Spleen (tissue), 11 donors: ENCODE data around the gene GUCA1A. TPM values are rescaled to one million over a fixed set of nuclear protein-coding genes. Genes with fewer than 3 reads are reported as not detected.

Experiments used
- DNase-seq: peaks from one replicate; pipeline ENCODE4 v3.0.0-alpha.2; 2020
- H3K27ac ChIP-seq, 8 donors: fragments of 200-600 bp; sonication (generic) in 7 of 8; 1 replicate in 4 of 8; 2 replicates in 4 of 8; pipeline versions ENCODE4 v1.5.0 to v1.8.0; 2016 to 2021; ENCODE audit warnings: inconsistent platforms in 4 of 8, mild to moderate bottlenecking in 4 of 8, moderate library complexity in 1 of 8
- H3K27me3 ChIP-seq, 7 donors: fragments of 200-600 bp; sonication (generic) in 6 of 7; replicated peaks in 1 of 7; 1 replicate in 4 of 7; 2 replicates in 3 of 7; pipeline versions ENCODE4 v1.5.0 to v1.8.0; 2016 to 2021; ENCODE audit warnings: inconsistent platforms in 3 of 7, mild to moderate bottlenecking in 1 of 7
- H3K36me3 ChIP-seq, 6 donors: fragments of 200-600 bp; sonication (generic) in 5 of 6; 1 replicate in 4 of 6; 2 replicates in 2 of 6; pipeline versions ENCODE4 v1.5.0 to v1.8.0; 2016 to 2021; ENCODE audit warnings: inconsistent platforms in 2 of 6
- H3K4me1 ChIP-seq, 6 donors: fragments of 200-600 bp; sonication (generic) in 5 of 6; 1 replicate in 3 of 6; 2 replicates in 3 of 6; pipeline versions ENCODE4 v1.5.0 to v1.8.0; 2016 to 2021; ENCODE audit warnings: inconsistent platforms in 3 of 6
- H3K4me3 ChIP-seq, 8 donors: fragments of 200-600 bp; sonication (generic) in 7 of 8; 1 replicate in 4 of 8; 2 replicates in 4 of 8; pipeline versions ENCODE4 v1.5.0 to v1.8.0; 2016 to 2021; ENCODE audit warnings: inconsistent platforms in 4 of 8, mild to moderate bottlenecking in 4 of 8, moderate library complexity in 2 of 8
- H3K9me3 ChIP-seq, 8 donors: fragments of 200-600 bp; sonication (generic) in 7 of 8; 1 replicate in 4 of 8; 2 replicates in 4 of 8; pipeline versions ENCODE4 v1.5.0 to v1.8.0; 2016 to 2021; ENCODE audit warnings: inconsistent platforms in 4 of 8
- CTCF ChIP-seq, 11 experiments: fragments of 200-600 bp in 7 of 11; fragments of 450-650 bp in 4 of 11; sonication (generic) in 4 of 11; IDR thresholded peaks in 8 of 11; conservative IDR thresholded peaks in 3 of 11; 1 replicate in 7 of 11; 2 replicates in 4 of 11; pipeline versions ENCODE4 v1.4.0 to v1.8.0; 2016 to 2021; ENCODE audit warnings: antibody characterized with exemption in 11 of 11, inconsistent platforms in 4 of 11, mild to moderate bottlenecking in 1 of 11
- POLR2A ChIP-seq, 3 donors: fragments of 450-650 bp; IDR thresholded peaks; one replicate each; pipeline ENCODE4 v1.5.1; 2017; ENCODE audit warnings: antibody characterized with exemption in 3 of 3, mild to moderate bottlenecking in 1 of 3
- POLR2AphosphoS5 ChIP-seq, 3 donors: sonication (generic); formaldehyde crosslinking; IDR thresholded peaks; one replicate each; pipeline ENCODE4 v1.5.1; 2017; ENCODE audit warnings: antibody characterized with exemption in 3 of 3
- WGBS, 5 donors: extraction: QIAGEN DNeasy Blood & Tissue Kit in 3 of 5; methylation state at CpG; one replicate each; pipeline versions ENCODE4 v1.1.5 to v1.1.7; 2013 to 2018; 5-methylcytosine and 5-hydroxymethylcytosine counted together
- intact Hi-C: fragments of 100-400 bp; cut with DNase I; formaldehyde crosslinking; loops from one replicate; pipeline ENCODE4 v1.15.0; 2023; ENCODE audit warnings: low total_unique reads
- polyA plus RNA-seq, 3 donors: library from polyadenylated mRNA; stranded (reverse); fragments of 200-250 nt; gene quantifications; one replicate each; pipeline ENCODE4 v1.2.1, GENCODE V29; 2013
- total RNA-seq, 7 donors: library from RNA; depleted of rRNA in 3 of 7; stranded (reverse); fragments of >200 nt in 3 of 7; fragmentation: NEBNext Ultra II Directional in 4 of 7; extraction: Animal tissue kit (Norgen Biotek cat#: 25700) in 4 of 7; gene quantifications; one replicate each; pipeline versions ENCODE4 v1.1.0 to v1.2.1, GENCODE V29; 2016 to 2021
- donor health status: healthy with polysubstance abuse.
- donor health status: DM: no; HTN: no; CAD: no; lungs with moderate emphysema.
- donor health status: DM: no; HTN: no; CAD: no.
- donor health status: Bipolar disorder and iron deficiency.
- donor health status: healthy.
- donor health status: DM: no; HTN: no; CAD: no.
- donor health status: DM: yes; HTN: yes; CAD: no.

GUCA1A gene
- total and polyA plus RNA-seq, 10 donors = 0.11 TPM; not detected in 9

DNA sequence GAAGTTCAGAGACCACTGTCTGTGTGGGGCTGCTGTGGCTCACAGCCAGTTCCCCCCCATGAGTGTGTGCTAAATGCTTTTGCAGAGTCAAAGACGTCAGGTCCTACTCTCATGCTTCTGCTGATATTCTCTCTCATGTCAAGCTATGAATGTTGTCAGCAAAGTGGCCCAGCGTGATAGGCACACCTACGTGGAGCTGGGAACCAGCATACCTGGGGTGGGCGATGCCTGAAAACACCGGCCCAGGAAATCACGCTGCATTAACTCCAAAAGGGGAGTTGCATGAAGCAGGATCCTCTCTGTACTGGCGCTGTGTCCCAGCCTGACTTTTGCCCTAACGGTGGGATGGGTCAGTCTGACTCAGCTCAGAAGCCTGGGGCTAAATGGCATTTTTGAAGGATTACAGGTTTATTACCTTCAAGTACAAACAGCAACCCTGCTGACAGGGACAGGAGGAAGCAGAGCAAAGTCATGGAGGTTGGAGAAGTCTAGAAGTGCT, 53.5 kb downstream of the GUCA1A start:
- H3K9me3 ChIP-seq = no peaks in the 10 kb centered on the region
- peaks cover 0 to 3% (median 0%) of the 10 kb centered on the region in 6 donors for H3K4me1 ChIP-seq
- H3K36me3 ChIP-seq = peaks cover 0 to 52% (median 9%) of the 10 kb centered on the region in 6 donors
- H3K4me3 ChIP-seq = no peak overlapping the region
- TF ChIP-seq CTCF (IDR thresholded peaks at IDR 0.05 in 8 of 11, conservative IDR thresholded peaks at IDR 0.05 in 3 of 11) (no peak), POLR2AphosphoS5 (IDR thresholded peaks at IDR 0.05) (no peak), POLR2A (IDR thresholded peaks at IDR 0.05) (no peak)
- intact Hi-C loops = no loop called here
- 83 to 96% (median 91%) methylated on average over 7 to 8 of the region's 8 CpGs for WGBS, 5 donors
- H3K27me3 ChIP-seq = no peaks in the 10 kb centered on the region
- DNase-seq = no peak
- H3K27ac ChIP-seq = no peak overlapping the region

DNA sequence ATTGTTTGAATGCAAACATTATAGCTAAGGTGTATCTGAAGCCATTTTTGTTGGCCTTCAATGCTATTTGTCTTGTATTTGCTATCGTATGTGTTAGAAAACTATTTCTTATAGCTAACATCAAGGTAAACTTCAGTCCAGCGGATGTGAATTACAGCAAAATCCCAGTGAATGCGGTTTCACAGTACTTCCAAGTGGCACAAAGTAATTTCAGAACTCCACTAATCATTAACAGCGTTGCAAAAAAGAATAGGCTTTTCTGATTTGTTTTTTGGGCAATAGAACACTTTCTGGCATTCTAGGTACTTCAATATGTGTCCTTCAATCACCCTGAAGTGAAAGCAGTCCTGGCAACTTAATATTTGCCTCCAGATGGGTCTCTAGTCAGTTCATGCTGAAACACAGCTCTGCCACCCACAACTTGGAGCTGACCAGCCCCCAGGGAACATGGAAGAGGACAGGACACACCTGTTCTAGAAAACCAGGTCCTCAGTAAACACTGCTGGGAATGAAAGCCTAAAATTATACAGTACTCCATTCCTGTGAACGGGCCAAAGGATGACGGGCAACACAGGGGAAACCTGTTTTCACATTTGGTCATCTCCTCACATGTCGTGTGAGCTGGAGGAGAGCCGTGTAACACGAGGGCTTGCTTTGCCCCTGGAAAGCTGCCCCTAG, 54.1 kb downstream of the GUCA1A start:
- DNase-seq = no peak
- peaks cover 0 to 56% (median 11%) of the 10 kb centered on the region in 6 donors for H3K36me3 ChIP-seq
- H3K9me3 ChIP-seq = no peaks in the 10 kb centered on the region
- H3K27me3 ChIP-seq = no peaks in the 10 kb centered on the region
- peaks cover 0 to 3% (median 0%) of the 10 kb centered on the region in 6 donors for H3K4me1 ChIP-seq
- WGBS, 5 donors = 89 to 95% (median 93%) methylated on average over 9 of the region's 9 CpGs
- no peak for TF ChIP-seq POLR2A (IDR thresholded peaks at IDR 0.05)
- TF ChIP-seq CTCF (IDR thresholded peaks at IDR 0.05 in 8 of 11, conservative IDR thresholded peaks at IDR 0.05 in 3 of 11) = no peak
- no peak for TF ChIP-seq POLR2AphosphoS5 (IDR thresholded peaks at IDR 0.05)
- intact Hi-C loops = no loop called here
- no peak overlapping the region for H3K27ac ChIP-seq
- no peak overlapping the region for H3K4me3 ChIP-seq

DNA sequence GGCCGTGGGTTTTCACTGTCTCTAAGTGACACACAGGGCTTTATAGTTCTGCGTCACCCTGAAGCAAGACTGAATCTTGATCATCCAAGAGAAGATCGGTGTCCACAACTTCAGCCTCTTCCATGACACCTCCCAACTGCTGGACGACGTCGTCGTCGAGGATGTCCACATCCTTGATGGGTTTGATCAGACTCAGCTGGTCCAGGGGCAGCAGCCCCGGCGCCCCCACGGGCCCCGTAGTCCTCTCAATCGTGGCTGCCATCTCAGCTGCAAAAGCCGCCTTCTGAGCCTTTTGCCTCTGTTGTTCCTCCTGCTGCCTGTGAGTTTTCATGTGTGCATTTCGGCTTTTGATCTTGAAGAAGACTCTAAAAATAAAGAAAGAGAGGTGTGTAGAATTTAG, 55.1 kb downstream of the GUCA1A start:
- intact Hi-C loops = no loop called here

More for the DNA sequence above, 55.1 kb downstream of the GUCA1A start:
- no peak for TF ChIP-seq CTCF (IDR thresholded peaks at IDR 0.05 in 8 of 11, conservative IDR thresholded peaks at IDR 0.05 in 3 of 11)
- TF ChIP-seq POLR2A (IDR thresholded peaks at IDR 0.05) = no peak
- no peak for TF ChIP-seq POLR2AphosphoS5 (IDR thresholded peaks at IDR 0.05)
- H3K4me3 ChIP-seq = no peak overlapping the region
- DNase-seq = no peak
- 86 to 96% (median 91%) methylated on average over 15 of the region's 15 CpGs for WGBS, 5 donors
- no peaks in the 10 kb centered on the region for H3K9me3 ChIP-seq
- peaks cover 0 to 3% (median 0%) of the 10 kb centered on the region in 6 donors for H3K4me1 ChIP-seq
- no peaks in the 10 kb centered on the region for H3K27me3 ChIP-seq
- H3K27ac ChIP-seq = no peak overlapping the region
- peaks cover 0 to 63% (median 15%) of the 10 kb centered on the region in 6 donors for H3K36me3 ChIP-seq

Other genes starting within 250 kb of the GUCA1A start
- 100 to 1,000 TPM; 124 to 531 (median 334) TPM for gene CCND3, start 231.6 kb upstream of the GUCA1A start, total RNA-seq
- gene CCND3, start 231.6 kb upstream of the GUCA1A start, polyA plus RNA-seq = 100 to 1,000 TPM; 115 to 209 (median 202) TPM
- gene TAF8, start 122.8 kb upstream of the GUCA1A start, total RNA-seq = 10 to 100 TPM; 32.1 to 56.3 (median 38.8) TPM
- 10 to 100 TPM in 1 of 3 donors, 1 to 10 TPM in 2; 8.2 to 12.5 (median 8.8) TPM for gene TAF8, start 122.8 kb upstream of the GUCA1A start, polyA plus RNA-seq
- gene C6orf132, start 30.7 kb upstream of the GUCA1A start, total RNA-seq = under 1 TPM in 4 of 7 donors, not detected in 3; 0.05 to 0.27 (median 0.19) TPM
- under 1 TPM; 0.11 to 0.17 (median 0.13) TPM for gene C6orf132, start 30.7 kb upstream of the GUCA1A start, polyA plus RNA-seq
- 1 to 10 TPM; 1.2 to 2.6 (median 1.9) TPM for gene GUCA1B, start 21.6 kb downstream of the GUCA1A start, total RNA-seq
- under 1 TPM; 0.70 to 0.87 (median 0.83) TPM for gene GUCA1B, start 21.6 kb downstream of the GUCA1A start, polyA plus RNA-seq
- 10 to 100 TPM; 25.1 to 32.3 (median 27.7) TPM for gene MRPS10, start 44.5 kb downstream of the GUCA1A start, total RNA-seq
- 10 to 100 TPM; 17.2 to 26.1 (median 18.0) TPM for gene MRPS10, start 44.5 kb downstream of the GUCA1A start, polyA plus RNA-seq